HCT116 (cell line): ENCODE measurements around the gene DHCR24.

ENCODE experiments used
- CTCF ChIP-seq, 3 experiments: fragments of 200-600 bp in 1 of 3; sonication (generic) in 1 of 3; IDR thresholded peaks in 2 of 3; conservative IDR thresholded peaks in 1 of 3; 2 replicates each; pipeline ENCODE4 v1.5.1; 2012 to 2017; ENCODE audit warnings: low read depth in 2 of 3, low read length in 2 of 3, antibody characterized with exemption in 1 of 3, borderline replicate concordance in 1 of 3, control low read depth in 1 of 3, mild to moderate bottlenecking in 1 of 3, mixed read lengths in 1 of 3, mixed run types in 1 of 3, moderate library complexity in 1 of 3; ENCODE audit not compliant: insufficient read depth in 1 of 3
- EZH2 ChIP-seq: fragments of 200-600 bp; sonication (generic); IDR thresholded peaks from 2 replicates; pipeline ENCODE4 v1.6.1; 2017; ENCODE audit warnings: antibody characterized with exemption, mixed run types

- no peak for TF ChIP-seq EZH2
- TF ChIP-seq CTCF (IDR thresholded peaks at IDR 0.05 in 2 of 3, conservative IDR thresholded peaks at IDR 0.05 in 1 of 3; ENCODE audit: borderline replicate concordance in 1 of 3, insufficient read depth in 1 of 3, low read depth in 2 of 3, low read length in 2 of 3), result no peak
Measured at GRCh38 chr1:54811739-54812655, 75.0 kb downstream of the DHCR24 start.
